Kidney capillary endothelial cell (primary cell): ENCODE results near the gene COQ10A.
"Not testable (repeated sequence)": the region's sequence is repeated elsewhere in the genome, so short reads cannot be mapped to it uniquely, and the experiment has no call there.

Experiments used
- DNase-seq: peaks from one replicate; pipeline ENCODE4 v3.0.0-alpha.2; 2018; ENCODE audit warnings: low spot score

COQ10A gene

DNA sequence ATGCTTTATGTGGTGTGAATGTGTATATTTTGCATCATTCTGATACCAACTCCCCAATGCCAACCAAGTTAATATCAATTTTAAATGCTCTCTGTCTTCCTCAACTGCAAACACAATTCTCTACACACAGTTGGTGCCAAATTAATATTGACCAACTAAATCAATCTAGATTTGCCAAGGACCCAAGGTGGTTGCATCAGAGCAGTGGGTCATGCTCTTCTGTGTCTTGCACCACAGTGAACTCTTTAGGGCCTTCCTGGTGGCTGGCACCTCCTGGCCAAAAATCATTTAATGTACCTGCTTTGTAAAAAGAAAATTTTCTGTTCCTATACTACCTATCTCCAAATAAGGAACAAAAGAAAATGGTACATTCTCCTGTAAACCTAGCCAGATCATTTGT, 14.1 kb downstream of the COQ10A start:
- no peak for DNase-seq

GRCh38 chr12:56282030-56282429, 15.3 kb downstream of the COQ10A start:
- DNase-seq = no peak

DNA sequence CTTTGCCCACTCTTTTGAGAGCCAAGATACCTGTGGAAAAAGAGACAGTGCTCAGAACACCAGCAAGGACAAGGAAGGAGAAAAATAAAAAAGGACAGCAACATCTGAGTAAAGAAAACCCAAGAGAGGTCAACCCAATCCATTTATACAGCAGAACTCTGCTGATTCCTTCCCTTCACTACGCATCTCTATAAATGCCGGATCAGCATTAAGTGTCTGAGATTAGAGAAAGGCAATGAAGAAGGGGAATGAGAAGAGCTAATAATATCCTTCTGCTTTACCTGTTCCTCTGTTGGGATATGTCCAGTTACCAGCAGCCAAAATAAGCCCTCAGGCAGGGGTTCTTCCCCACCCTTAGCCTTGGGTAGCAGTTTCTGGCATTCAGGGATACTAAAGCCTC, 15.8 kb downstream of the COQ10A start:
- no peak for DNase-seq

DNA sequence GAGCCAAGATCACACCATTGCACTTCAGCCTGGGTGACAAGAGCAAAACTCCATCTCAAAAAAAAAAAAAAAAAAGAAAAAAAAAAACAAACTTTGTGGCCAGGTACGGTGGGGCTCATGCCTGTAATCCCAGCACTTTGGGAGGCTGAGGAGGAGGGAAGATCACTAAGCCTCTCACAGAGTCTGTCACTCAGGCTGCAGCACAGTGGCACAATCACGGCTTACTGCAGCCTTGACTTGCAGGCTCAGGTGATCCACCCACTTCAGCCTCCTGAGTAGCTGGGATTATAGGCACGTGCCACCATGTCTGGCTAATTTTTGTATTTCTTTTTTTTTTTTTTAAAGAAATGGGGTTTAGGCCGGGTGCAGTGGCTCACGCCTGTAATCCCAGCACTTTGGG, 17.5 kb downstream of the COQ10A start:
- DNase-seq = not testable (repeated sequence)

DNA sequence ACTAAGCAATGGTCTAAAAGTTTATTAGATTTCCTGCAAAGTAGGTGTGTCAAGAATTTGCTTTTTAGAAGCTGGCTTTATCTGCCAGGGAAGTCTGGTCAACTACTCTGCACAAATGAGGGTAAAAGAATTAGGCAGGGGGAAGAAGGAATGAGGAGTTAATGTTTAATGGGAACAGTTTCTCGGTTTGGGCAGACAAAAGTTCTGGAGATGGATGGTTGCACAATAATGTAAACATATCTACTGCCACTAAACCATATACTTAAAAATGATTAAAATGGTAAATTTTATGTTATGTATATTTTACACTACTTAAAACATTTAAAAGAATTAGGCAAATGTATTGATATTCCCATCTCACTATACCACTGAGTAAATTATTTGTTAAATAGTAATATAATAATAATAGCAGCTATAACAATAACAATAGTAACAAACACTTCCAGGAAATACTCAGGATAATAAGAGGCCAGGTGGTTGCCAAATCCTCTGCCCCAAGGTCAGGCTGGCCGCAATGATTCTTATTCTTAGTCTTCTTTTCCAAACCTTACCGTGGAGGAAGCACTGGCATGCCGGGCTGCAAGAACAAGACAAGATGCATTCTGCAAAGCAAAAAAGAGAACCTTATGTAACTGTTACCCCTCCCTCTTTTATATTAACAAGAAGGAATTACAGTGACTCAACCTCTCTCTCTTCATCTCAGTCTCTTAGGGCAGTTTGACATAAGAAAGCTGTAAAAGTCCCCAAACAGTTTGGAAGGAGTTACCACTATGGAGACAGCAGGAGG, 19.5 kb downstream of the COQ10A start:
- no peak for DNase-seq

GRCh38 chr12:56288705-56289387, 22.1 kb downstream of the COQ10A start:
- DNase-seq = no peak

DNA sequence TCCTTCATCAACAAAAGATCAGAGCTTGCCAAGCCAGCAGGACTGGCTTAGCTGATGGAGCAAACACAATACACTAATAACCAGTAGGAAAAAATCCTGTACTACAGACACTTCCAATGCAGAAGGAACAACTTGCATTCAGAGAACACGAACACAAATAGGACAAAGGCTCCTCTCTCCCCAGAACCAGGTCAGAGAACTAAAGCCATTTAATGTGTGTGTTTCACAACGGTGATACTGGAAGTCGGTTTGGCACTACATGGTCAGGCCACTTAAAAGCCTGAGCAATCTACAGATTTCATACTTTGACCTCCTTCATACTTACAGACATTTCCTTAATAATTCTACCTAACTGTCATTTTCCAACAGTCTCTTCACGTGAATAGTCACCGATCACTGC, 27.1 kb downstream of the COQ10A start:
- no peak for DNase-seq

DNA sequence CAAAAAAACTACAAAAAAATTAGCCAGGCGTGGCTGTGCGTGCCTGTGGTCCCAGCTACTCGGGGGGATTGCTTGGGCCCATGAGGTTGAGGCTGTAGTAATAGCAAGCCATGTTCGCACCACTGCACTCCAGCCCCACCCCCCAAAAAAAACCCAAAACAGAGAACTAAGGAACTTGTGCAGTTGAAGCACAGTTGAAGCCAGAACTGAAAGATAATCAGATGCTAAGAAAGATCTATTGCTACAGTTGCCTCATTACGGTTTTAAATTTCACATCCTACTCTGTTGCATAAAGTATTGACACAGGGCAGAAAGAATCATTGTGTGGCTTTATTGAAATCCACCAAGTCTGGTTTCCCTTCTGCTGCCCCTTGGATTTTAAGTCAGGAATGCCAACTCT, 29.6 kb downstream of the COQ10A start:
- no peak for DNase-seq

- DNase-seq = no peak
Measured at GRCh38 chr12:56297400-56297799, 30.7 kb downstream of the COQ10A start.

DNA sequence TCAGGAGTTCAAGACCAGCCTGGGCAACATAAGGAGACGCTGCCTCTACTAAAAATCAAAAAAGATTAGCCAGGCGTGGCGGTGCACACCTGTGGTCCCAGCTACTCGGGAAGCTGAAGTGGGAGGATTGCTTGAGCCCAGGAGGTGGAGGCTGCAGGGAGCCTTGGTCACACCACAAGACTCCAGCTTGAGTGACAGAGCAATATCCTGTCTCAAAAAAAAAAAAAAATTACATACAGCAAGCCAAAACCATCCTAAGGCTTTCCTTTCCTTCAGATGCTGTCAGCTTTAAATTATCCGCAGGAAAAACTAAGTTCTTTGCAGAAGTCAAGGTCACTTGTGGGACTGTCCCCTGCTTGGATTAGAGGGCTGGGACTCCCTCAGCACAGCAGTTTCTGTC, 32.1 kb downstream of the COQ10A start:
- DNase-seq = no peak

GRCh38 chr12:56299308-56299852, 32.6 kb downstream of the COQ10A start:
- no peak for DNase-seq

- DNase-seq = peak; percentile 97
Measured at GRCh38 chr12:56299853-56300643, 33.3 kb downstream of the COQ10A start, which contains the start of gene CS. TSS of gene CS (minus strand) at chr12:56300330. CDS start at chr12:56300201, 129 bp downstream.

GRCh38 chr12:56300644-56301464, 34.1 kb downstream of the COQ10A start:
- no peak for DNase-seq

DNA sequence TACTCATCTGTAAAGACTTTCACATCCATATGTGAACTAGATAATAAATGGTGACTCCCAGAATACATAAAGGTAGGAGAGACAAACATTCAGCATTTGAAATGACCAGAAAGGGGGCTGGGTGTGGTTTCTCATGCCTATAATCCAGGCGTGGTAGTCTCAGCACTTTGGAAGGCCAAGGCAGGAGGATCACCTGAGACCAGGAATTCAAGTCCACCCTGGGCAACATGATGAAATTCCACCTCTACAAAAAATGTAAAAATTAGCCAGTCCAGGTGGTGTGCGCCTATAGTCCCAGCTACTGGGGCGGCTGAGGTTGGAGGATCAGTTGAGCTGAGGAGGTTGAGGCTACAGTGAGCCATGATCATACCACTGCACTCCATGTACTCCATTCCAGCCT, 37.5 kb downstream of the COQ10A start:
- no peak for DNase-seq

- DNase-seq = no peak
Measured at GRCh38 chr12:56304872-56305590, 38.3 kb downstream of the COQ10A start.

GRCh38 chr12:56307221-56307965, 40.7 kb downstream of the COQ10A start:
- DNase-seq = no peak

- DNase-seq = no peak
Measured at GRCh38 chr12:56308714-56309113, 42.0 kb downstream of the COQ10A start.

- DNase-seq = no peak
Measured at GRCh38 chr12:56311003-56311402, 44.3 kb downstream of the COQ10A start.

GRCh38 chr12:56315249-56315621, 48.5 kb downstream of the COQ10A start:
- DNase-seq = peak; percentile 16
